ENCODE measurements around the gene NCAPH2.

DNA sequence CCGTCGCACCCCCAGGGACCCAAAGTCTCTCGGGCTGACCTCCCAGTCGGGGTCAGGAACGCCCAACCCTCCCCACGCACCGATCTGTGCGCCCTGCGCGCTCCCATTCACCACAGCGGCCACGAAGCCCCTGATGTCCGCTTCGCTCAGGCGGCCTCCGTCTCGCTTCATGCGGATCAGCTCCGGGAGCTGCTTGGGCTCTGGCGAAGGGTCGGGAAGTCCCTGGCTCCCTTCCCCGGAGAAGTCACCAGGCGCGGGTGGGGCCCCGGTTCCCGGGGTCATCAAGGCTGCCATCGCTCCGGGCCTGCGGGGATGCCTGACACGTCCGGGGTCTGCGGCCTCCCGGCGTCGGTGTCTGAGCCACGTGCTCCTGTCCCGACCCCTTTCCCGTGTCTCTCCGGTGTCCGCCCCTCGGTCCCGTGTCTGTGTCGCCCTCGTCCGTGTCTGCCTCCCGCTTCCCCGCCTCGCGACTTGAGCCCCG is 21.4 kb downstream of the NCAPH2 start:
- TF ChIP-seq, protein P1, sequence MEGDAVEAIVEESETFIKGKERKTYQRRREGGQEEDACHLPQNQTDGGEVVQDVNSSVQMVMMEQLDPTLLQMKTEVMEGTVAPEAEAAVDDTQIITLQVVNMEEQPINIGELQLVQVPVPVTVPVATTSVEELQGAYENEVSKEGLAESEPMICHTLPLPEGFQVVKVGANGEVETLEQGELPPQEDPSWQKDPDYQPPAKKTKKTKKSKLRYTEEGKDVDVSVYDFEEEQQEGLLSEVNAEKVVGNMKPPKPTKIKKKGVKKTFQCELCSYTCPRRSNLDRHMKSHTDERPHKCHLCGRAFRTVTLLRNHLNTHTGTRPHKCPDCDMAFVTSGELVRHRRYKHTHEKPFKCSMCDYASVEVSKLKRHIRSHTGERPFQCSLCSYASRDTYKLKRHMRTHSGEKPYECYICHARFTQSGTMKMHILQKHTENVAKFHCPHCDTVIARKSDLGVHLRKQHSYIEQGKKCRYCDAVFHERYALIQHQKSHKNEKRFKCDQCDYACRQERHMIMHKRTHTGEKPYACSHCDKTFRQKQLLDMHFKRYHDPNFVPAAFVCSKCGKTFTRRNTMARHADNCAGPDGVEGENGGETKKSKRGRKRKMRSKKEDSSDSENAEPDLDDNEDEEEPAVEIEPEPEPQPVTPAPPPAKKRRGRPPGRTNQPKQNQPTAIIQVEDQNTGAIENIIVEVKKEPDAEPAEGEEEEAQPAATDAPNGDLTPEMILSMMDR (IDR thresholded peaks at IDR 0.05), result no peak
- TF ChIP-seq POLR2A (IDR thresholded peaks at IDR 0.05), result no peak
